ENCODE data around the gene DLK1. TPM values are rescaled to one million over a fixed set of nuclear protein-coding genes. Genes with fewer than 3 reads are reported as not detected.

DLK1 gene
- total RNA-seq, 1 experiment from 2014 or later: 0.28 TPM

DNA sequence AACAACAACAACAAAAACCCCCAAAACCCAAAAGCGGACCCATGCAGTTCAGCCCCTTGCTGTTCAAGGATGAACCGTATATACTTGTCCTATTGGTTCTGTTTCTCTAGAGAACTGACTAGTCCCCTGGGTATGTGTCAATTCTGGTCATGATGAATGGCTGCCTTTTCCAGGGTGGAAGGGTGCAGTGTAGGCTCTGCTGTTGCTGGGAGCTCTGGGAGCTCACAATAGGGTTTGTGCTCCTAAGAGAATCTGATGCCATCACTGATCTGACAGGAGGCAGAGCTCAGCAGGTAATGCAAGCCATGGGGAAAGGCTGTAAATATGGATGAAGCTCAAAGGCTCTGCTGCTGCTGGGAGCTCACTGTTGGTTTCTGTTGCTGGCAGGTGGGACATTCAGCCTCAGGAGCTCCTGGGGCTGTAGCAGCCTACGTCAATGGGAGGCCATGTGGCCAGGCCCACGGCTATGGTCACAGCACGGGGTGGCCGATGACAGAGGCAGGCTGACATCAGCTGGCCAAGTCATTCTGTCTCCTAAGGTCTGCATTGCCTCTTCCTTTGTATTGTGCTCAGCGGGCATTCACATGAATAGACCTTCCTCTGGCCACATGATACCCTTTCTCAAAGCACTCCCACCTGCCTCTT, 37.9 kb downstream of the DLK1 start:
- Histone ChIP-seq H3K27ac (no peak overlapping the region), H3K9me3 (replicated peaks) (no peaks in the 10 kb centered on the region), H3K27me3 (no peaks in the 10 kb centered on the region), H3K36me3 (no peaks in the 10 kb centered on the region), H3K4me3 (no peak overlapping the region), H3K4me1 (peaks cover 5% of the 10 kb centered on the region)
- no peak for DNase-seq

DNA sequence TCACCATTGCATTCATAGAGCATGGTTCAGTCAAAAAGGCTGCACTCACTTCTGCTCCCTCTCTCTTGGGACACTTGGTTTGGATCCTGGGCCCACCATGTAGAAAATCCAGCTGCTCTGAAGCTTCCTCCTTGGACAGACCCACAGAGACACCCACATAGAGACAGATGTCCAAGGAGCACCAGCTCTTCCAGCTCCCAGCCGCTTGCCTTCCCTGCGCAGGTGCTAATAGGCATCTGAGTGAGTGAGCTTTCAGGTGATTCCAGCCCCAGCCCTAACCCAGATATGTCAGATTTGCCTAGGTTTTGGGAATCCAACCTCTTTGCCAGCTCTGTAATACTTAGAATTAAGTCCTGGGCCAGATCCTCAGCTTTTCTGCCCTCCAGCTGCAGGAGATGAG, 38.6 kb downstream of the DLK1 start:
- Histone ChIP-seq H3K27ac (no peak overlapping the region), H3K4me1 (peaks cover 5% of the 10 kb centered on the region), H3K36me3 (no peaks in the 10 kb centered on the region), H3K4me3 (no peak overlapping the region), H3K9me3 (replicated peaks) (no peaks in the 10 kb centered on the region), H3K27me3 (no peaks in the 10 kb centered on the region)
- DNase-seq: no peak

DNA sequence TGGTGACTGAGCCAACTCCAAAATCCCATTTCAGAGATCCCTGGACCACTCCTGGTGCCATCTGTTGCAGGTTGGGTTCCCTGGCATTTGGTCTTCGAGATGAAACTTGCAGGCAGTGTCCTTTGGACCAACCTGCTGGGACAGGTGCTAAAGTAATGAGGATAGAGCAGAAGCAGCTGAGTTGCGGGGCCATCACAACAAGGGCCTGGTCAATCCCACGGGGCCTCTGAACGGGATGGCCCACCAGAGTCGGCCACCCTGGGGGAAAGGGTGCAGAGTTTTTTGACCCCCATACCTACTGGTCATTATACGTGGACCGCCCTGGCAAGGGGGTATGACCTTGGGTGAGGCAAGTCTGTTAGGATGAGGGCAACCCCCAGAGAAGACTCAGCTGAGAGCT, 39.3 kb downstream of the DLK1 start:
- H3K27me3 ChIP-seq: no peaks in the 10 kb centered on the region
- no peak overlapping the region for H3K27ac ChIP-seq
- no peaks in the 10 kb centered on the region for H3K36me3 ChIP-seq
- no peak for DNase-seq
- H3K4me1 ChIP-seq: peaks cover 5% of the 10 kb centered on the region
- H3K9me3 ChIP-seq (replicated peaks): no peaks in the 10 kb centered on the region
- no peak overlapping the region for H3K4me3 ChIP-seq

- no peaks in the 10 kb centered on the region for H3K9me3 ChIP-seq (replicated peaks)
- H3K36me3 ChIP-seq: no peaks in the 10 kb centered on the region
- peaks cover under 1% of the 10 kb centered on the region; the same call in 1 of the 2 replicates for H3K4me1 ChIP-seq
- H3K27ac ChIP-seq: no peak overlapping the region
- no peaks in the 10 kb centered on the region for H3K27me3 ChIP-seq
- H3K4me3 ChIP-seq: no peak overlapping the region
- no peak for DNase-seq
These were observed 40.5 kb downstream of the DLK1 start for GRCh38 chr14:100767003-100767787.

- Histone ChIP-seq H3K27me3 (no peaks in the 10 kb centered on the region), H3K4me1 (no peaks in the 10 kb centered on the region), H3K4me3 (no peak overlapping the region), H3K36me3 (no peaks in the 10 kb centered on the region), H3K9me3 (replicated peaks) (no peaks in the 10 kb centered on the region), H3K27ac (no peak overlapping the region)
- no peak for DNase-seq
These were observed 41.3 kb downstream of the DLK1 start for GRCh38 chr14:100767788-100768536.

- Histone ChIP-seq H3K4me3 (no peak overlapping the region), H3K9me3 (replicated peaks) (no peaks in the 10 kb centered on the region), H3K27ac (no peak overlapping the region), H3K36me3 (no peaks in the 10 kb centered on the region), H3K27me3 (no peaks in the 10 kb centered on the region), H3K4me1 (no peaks in the 10 kb centered on the region)
- DNase-seq: no peak
These were observed 42.6 kb downstream of the DLK1 start for GRCh38 chr14:100769035-100769939.

DNA sequence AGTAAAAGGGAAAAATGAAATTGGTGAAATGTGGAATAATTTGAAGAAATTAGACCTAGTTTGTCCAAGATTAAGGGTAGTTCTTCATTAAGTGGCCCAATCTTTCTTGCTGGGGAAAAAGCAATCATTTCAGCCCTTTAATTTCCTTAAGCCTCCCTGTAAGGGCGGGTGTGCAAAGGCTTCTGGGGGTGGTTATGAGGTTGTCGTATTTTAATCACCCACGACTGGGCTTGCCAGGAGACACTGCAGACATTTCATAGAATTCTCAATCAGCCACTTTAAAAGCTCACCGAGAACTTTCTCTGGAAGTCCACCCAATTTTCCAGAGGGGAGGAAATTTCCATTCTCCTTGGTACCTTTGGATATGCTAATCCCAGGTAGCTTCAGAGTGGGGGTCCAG, 43.4 kb downstream of the DLK1 start:
- H3K4me3 ChIP-seq: no peak overlapping the region
- H3K9me3 ChIP-seq (replicated peaks): no peaks in the 10 kb centered on the region
- no peak overlapping the region for H3K27ac ChIP-seq
- no peak for DNase-seq
- no peaks in the 10 kb centered on the region for H3K27me3 ChIP-seq
- H3K4me1 ChIP-seq: no peaks in the 10 kb centered on the region
- H3K36me3 ChIP-seq: no peaks in the 10 kb centered on the region

DNA sequence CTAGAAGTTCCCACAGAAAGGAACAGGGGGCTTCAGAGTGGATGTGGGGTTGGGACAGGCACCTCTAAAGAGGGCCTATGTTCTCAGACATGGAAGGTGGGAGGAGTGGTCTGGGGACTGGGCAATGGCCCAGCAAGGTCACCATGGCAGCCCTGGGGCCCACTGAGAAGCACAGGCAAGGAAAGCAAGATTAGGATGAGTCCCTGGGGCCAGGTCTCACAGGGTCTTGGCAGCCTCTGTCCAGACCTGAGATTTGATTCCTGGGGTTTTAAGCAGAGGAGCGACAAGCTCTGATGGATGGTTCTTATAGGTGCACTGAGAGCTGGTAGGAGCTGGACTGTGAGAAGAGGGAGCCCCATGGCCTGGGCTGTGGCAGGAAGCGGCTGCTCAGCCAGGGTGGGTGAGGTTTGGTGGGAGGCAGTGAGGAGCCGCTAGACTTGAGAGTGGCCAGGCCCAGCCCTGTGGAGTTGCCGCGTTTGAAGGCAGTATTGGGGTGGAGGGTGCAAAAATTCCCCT, 44.0 kb downstream of the DLK1 start:
- H3K27me3 ChIP-seq: no peaks in the 10 kb centered on the region
- no peak overlapping the region for H3K4me3 ChIP-seq
- no peaks in the 10 kb centered on the region for H3K4me1 ChIP-seq
- no peak overlapping the region for H3K27ac ChIP-seq
- DNase-seq: no peak
- no peaks in the 10 kb centered on the region for H3K9me3 ChIP-seq (replicated peaks)
- H3K36me3 ChIP-seq: no peaks in the 10 kb centered on the region

DNA sequence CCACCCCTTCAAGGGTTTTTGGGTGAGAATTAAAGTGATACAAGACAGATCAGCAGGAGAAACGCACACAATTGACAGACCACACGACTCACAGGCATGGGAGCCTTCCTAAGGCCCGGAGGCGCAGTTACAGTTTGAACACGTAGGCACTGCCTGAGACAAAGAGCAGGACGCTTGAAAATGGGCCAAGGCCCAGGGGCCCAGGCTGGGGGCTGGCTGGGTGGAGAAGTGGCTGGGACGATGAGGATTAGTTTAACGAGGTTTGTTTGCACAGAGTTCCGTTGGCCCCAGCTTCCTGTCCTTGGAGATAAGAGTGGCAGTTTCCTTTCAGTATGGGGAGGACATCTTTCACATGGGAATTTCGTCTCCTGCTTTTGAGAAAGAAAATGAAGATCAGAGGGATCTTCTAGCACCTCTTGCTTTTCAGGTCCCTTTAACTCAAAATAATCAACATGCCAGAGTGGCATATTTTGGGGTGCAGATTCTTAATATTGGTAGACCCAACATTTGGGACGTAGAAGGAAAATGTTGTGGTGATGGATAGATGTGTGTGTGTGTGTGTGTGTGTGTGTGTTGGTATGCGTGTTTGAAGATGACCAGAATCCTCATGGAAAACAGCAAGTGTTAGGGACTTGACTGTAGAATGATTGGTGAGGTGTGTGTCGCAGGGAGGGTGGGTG, 44.6 kb downstream of the DLK1 start:
- Histone ChIP-seq H3K36me3 (no peaks in the 10 kb centered on the region), H3K4me3 (no peak overlapping the region), H3K4me1 (no peaks in the 10 kb centered on the region), H3K9me3 (replicated peaks) (no peaks in the 10 kb centered on the region), H3K27ac (no peak overlapping the region), H3K27me3 (no peaks in the 10 kb centered on the region)
- DNase-seq: no peak

- Histone ChIP-seq H3K27ac (no peak overlapping the region), H3K4me1 (peaks cover 7% of the 10 kb centered on the region), H3K9me3 (replicated peaks) (no peaks in the 10 kb centered on the region), H3K27me3 (no peaks in the 10 kb centered on the region), H3K36me3 (no peaks in the 10 kb centered on the region), H3K4me3 (no peak overlapping the region)
- DNase-seq: no peak
These were observed 46.0 kb downstream of the DLK1 start for GRCh38 chr14:100772607-100773165.

- H3K27me3 ChIP-seq: no peaks in the 10 kb centered on the region
These were observed 46.9 kb downstream of the DLK1 start for GRCh38 chr14:100773331-100774163.

GRCh38 chr14:100774164-100774537, 47.5 kb downstream of the DLK1 start:
- Histone ChIP-seq H3K36me3 (no peaks in the 10 kb centered on the region), H3K9me3 (replicated peaks) (no peaks in the 10 kb centered on the region), H3K27ac (no peak overlapping the region), H3K27me3 (no peaks in the 10 kb centered on the region), H3K4me1 (peaks cover 19% of the 10 kb centered on the region), H3K4me3 (no peak overlapping the region)
- DNase-seq: no peak

More at GRCh38 chr14:100773331-100774163, 46.9 kb downstream of the DLK1 start:
- DNase-seq: no peak
- H3K4me3 ChIP-seq: no peak overlapping the region
- no peaks in the 10 kb centered on the region for H3K36me3 ChIP-seq
- H3K4me1 ChIP-seq: peaks cover 15% of the 10 kb centered on the region
- H3K27ac ChIP-seq: no peak overlapping the region
- H3K9me3 ChIP-seq (replicated peaks): no peaks in the 10 kb centered on the region

- Histone ChIP-seq H3K9me3 (replicated peaks) (no peaks in the 10 kb centered on the region), H3K27ac (no peak overlapping the region), H3K4me1 (peaks cover 19% of the 10 kb centered on the region), H3K36me3 (no peaks in the 10 kb centered on the region), H3K27me3 (no peaks in the 10 kb centered on the region), H3K4me3 (no peak overlapping the region)
- DNase-seq: no peak
These were observed 48.7 kb downstream of the DLK1 start for GRCh38 chr14:100775351-100775830.
